Memory B cell (primary cell): ENCODE results near the gene TEC.

Experiments used
- ATAC-seq: fragments of 150-1000 bp; cut with Tn5 transposase; 2 replicates; pipeline ENCODE4 v1.10.0; 2021; ENCODE audit warnings: low read depth, mild to moderate bottlenecking, moderate library complexity
- DNase-seq, 2 donors: peaks; one replicate each; pipeline ENCODE4 v3.0.0; 2022; ENCODE audit warnings: low spot score in 2 of 2
- H3K27ac Mint-ChIP-seq: one replicate; pipeline ENCODE4 v1.8.0; 2022; ENCODE audit warnings: mild to moderate bottlenecking, moderate library complexity, mixed read lengths
- H3K27me3 Mint-ChIP-seq: one replicate; pipeline ENCODE4 v1.8.0; 2022; ENCODE audit warnings: mixed read lengths
- H3K36me3 Mint-ChIP-seq: one replicate; pipeline ENCODE4 v1.8.0; 2022; ENCODE audit warnings: mild to moderate bottlenecking, mixed read lengths
- H3K4me1 Mint-ChIP-seq: one replicate; pipeline ENCODE4 v1.8.0; 2022; ENCODE audit warnings: mixed read lengths
- H3K4me3 Mint-ChIP-seq: one replicate; pipeline ENCODE4 v1.8.0; 2022; ENCODE audit warnings: mild to moderate bottlenecking, moderate library complexity, mixed read lengths
- H3K9me3 Mint-ChIP-seq: one replicate; pipeline ENCODE4 v1.8.0; 2022; ENCODE audit warnings: mixed read lengths

Gene TEC

DNA sequence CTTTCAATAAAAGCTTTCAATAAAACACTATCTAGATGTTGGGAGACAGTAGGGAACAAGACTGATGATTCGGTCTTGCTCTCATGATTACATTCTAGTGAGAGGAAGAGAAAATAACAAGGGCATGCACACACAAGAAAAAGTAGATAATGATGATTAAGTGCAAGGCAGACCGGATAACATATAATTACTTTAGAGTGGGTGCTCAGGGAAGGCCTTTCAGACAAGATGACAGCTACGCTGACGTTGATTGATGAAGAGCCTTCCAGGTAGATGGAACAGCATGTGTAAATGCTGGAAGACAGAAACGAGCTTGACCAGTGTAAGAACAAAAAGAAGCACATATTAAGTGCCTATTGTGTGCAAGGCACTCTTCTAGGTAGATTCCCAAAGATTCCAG is 179.0 kb downstream of the TEC start:
- H3K27me3 Mint-ChIP-seq, result no peaks in the 10 kb centered on the region
- H3K4me3 Mint-ChIP-seq, result no peak overlapping the region
- no peaks in the 10 kb centered on the region for H3K4me1 Mint-ChIP-seq
- no peak overlapping the region for H3K27ac Mint-ChIP-seq
- no peaks in the 10 kb centered on the region for H3K9me3 Mint-ChIP-seq
- ATAC-seq (no peak), DNase-seq (no peak)
- H3K36me3 Mint-ChIP-seq, result no peaks in the 10 kb centered on the region

DNA sequence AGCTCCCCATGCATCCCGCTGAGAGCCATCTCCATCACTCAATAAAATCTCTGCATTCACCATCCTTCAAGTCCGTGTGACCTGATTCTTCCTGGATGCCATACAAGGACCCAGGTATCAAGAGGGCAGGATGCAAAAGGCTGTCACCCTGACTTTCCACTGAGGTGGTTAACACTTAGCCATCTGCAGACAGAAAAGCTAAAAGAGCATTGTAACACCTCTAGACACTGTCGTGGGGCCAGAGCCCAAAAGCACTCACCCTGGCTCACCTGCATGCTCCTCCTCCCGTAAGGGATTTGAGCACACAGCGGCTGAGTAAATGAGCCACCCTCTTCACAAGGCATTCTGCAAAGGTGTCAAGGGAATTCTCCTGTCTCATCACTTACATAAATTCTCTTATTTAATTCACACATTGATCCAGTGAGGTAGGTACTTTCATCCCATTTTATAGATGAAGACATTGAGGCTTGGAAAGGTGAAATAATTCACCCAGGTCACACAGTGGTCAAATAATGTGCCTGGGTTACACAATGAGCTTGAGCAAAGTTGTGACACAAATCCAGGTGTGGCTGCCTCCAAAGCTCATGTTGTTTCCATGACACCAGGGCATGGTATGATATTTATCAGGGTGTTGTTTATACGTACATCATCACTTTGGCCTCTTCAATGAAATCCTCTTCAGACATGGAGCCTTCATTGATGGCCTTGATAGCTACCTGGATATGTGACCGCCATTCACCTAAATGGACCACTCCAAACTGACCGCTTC is 183.6 kb downstream of the TEC start:
- no peak overlapping the region for H3K27ac Mint-ChIP-seq
- no peak overlapping the region for H3K4me3 Mint-ChIP-seq
- no peaks in the 10 kb centered on the region for H3K4me1 Mint-ChIP-seq
- ATAC-seq (no peak), DNase-seq (no peak)
- H3K9me3 Mint-ChIP-seq, result no peaks in the 10 kb centered on the region
- H3K27me3 Mint-ChIP-seq, result no peaks in the 10 kb centered on the region
- H3K36me3 Mint-ChIP-seq, result no peaks in the 10 kb centered on the region
